Spleen (tissue), 7 donors: ENCODE measurements around the gene CYP19A1.

Experiments used
- CTCF ChIP-seq, 11 experiments: fragments of 200-600 bp in 7 of 11; fragments of 450-650 bp in 4 of 11; sonication (generic) in 4 of 11; IDR thresholded peaks in 8 of 11; conservative IDR thresholded peaks in 3 of 11; 1 replicate in 7 of 11; 2 replicates in 4 of 11; pipeline versions ENCODE4 v1.4.0 to v1.8.0; 2016 to 2021; ENCODE audit warnings: antibody characterized with exemption in 11 of 11, inconsistent platforms in 4 of 11, mild to moderate bottlenecking in 1 of 11
- POLR2A ChIP-seq, 3 donors: fragments of 450-650 bp; IDR thresholded peaks; one replicate each; pipeline ENCODE4 v1.5.1; 2017; ENCODE audit warnings: antibody characterized with exemption in 3 of 3, mild to moderate bottlenecking in 1 of 3
- POLR2AphosphoS5 ChIP-seq, 3 donors: sonication (generic); formaldehyde crosslinking; IDR thresholded peaks; one replicate each; pipeline ENCODE4 v1.5.1; 2017; ENCODE audit warnings: antibody characterized with exemption in 3 of 3
- donor health status: DM: no; HTN: no; CAD: no; lungs with moderate emphysema.
- donor health status: DM: no; HTN: no; CAD: no.
- donor health status: DM: no; HTN: no; CAD: no.

GRCh38 chr15:51328926-51329325 lies 9.5 kb downstream of the CYP19A1 start:
- TF ChIP-seq CTCF (IDR thresholded peaks at IDR 0.05 in 8 of 11, conservative IDR thresholded peaks at IDR 0.05 in 3 of 11) (no peak), POLR2A (IDR thresholded peaks at IDR 0.05) (no peak), POLR2AphosphoS5 (IDR thresholded peaks at IDR 0.05) (no peak)
